GM12878 (cell line): ENCODE measurements around the gene UMAD1.

Experiments
- EZH2 ChIP-seq: IDR thresholded peaks from 2 replicates; pipeline ENCODE4 v1.6.1; 2012; ENCODE audit warnings: low read depth, mild to moderate bottlenecking, control low read depth, inconsistent platforms, low read length, borderline replicate concordance; ENCODE audit not compliant: control insufficient read depth
- MEF2A ChIP-seq: IDR thresholded peaks from 2 replicates; pipeline ENCODE4 v1.6.1; 2011; ENCODE audit warnings: low read depth, mild to moderate bottlenecking, low read length, moderate library complexity; ENCODE audit not compliant: insufficient read depth
- RBBP5 ChIP-seq: fragments of 200-600 bp; sonication (generic); conservative IDR thresholded peaks from 2 replicates; pipeline ENCODE4 v1.6.1; 2016
- SP1 ChIP-seq: IDR thresholded peaks from one replicate; pipeline ENCODE4 v1.6.1; 2011; ENCODE audit warnings: low read depth, low read length

DNA sequence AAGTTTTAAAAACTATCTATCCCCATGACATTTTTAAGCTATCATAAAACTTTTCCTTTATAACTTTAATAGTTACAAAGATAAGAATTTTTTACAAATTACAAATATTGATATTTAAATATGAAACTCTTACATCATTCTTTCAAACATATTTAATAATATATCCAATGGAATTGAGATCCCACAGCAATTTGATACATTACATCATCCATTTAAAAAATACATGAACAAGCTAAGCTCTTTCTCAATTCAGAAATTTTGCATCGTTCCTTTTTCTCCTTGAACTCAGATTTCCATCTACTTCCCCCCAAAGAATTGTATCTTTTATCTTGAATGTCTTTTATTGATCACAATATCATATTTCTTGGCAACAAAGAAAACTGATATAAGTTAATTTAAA lies 209.6 kb downstream of the UMAD1 start:
- TF ChIP-seq RBBP5 = no peak
- no peak for TF ChIP-seq SP1
- TF ChIP-seq MEF2A = no peak
- no peak for TF ChIP-seq EZH2
